Neural cell (in vitro differentiated cells): ENCODE data around the gene AKT1S1.

Source experiments
- POLR2AphosphoS5 ChIP-seq: IDR thresholded peaks from 2 replicates; pipeline ENCODE4 v1.6.1; 2012
- TF ChIP-seq, protein P1 (sequence below): fragments of 450-650 bp; IDR thresholded peaks from 2 replicates; pipeline ENCODE4 v1.5.1; 2014; ENCODE audit warnings: antibody characterized with exemption, mild to moderate bottlenecking, moderate library complexity; ENCODE audit not compliant: poor library complexity, severe bottlenecking

DNA sequence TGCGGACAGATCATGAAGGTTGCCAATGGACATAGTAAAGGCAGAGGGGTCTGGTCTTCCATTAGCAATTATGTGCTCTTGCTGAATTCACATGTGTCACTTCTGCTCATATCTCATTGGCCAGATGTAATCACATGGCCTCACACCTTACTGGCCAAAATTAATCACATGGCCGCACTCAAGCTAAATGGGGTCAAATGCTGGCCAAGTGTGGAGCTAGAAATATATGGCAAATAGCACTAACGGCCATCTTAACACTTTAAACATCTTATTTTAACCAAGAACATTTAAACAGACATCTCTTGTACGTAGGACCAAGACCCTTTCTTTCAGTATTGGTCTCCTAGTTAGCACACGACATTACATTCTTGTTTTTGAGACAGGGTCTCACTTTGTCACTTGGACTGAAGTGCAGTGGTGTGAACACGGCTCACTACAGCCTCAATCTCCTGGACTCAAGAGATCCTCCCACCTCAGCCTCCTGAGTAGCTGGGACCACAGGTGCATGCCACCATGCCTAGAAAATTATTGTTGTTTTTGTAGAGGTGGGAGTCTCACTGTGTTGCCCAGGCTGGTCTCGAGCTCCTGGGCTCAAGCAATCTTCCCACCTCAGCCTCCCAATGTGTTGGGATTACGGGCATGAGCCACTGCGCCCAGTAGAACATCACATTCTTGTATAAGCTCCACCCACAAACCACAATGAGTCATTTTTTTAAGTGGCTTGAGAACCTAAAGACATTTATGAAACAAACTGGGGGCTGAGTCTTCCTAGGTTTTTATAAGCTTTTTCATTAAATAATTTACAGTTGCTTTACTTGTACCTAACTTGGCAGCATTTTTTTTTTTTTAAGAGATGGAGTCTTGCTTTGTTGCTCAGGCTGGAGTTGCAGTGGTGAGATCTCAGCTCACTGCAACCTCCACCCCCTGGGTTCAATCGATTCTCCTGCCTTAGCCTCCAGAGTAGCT is 29.1 kb downstream of the AKT1S1 start:
- TF ChIP-seq POLR2AphosphoS5: no peak
- TF ChIP-seq, protein P1, sequence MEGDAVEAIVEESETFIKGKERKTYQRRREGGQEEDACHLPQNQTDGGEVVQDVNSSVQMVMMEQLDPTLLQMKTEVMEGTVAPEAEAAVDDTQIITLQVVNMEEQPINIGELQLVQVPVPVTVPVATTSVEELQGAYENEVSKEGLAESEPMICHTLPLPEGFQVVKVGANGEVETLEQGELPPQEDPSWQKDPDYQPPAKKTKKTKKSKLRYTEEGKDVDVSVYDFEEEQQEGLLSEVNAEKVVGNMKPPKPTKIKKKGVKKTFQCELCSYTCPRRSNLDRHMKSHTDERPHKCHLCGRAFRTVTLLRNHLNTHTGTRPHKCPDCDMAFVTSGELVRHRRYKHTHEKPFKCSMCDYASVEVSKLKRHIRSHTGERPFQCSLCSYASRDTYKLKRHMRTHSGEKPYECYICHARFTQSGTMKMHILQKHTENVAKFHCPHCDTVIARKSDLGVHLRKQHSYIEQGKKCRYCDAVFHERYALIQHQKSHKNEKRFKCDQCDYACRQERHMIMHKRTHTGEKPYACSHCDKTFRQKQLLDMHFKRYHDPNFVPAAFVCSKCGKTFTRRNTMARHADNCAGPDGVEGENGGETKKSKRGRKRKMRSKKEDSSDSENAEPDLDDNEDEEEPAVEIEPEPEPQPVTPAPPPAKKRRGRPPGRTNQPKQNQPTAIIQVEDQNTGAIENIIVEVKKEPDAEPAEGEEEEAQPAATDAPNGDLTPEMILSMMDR: no peak
